ENCODE data around the gene KIAA1217. TPM values are rescaled to one million over a fixed set of nuclear protein-coding genes. Genes with fewer than 3 reads are reported as not detected.

KIAA1217 gene
- total RNA-seq, 1 experiment from 2014 or later, result 23.4 TPM

DNA sequence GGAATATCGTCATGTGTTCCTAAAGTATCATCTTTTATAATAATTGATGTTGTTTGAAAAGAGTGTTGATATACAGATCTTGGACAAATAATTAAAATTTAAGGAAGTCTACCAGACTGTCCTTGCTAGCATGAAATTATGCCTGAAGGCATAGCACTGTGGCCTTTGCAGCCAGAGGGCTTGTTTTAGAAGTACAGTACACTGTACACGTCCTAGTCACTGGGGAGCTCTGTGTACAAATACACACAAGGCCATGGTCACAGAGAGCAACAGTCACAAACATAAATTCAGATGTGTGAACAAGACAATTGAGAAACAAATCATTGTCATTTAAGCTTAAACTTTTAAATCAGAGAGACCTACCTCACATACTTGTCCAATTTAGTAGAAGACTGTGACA is 133.0 kb downstream of the KIAA1217 start:
- H3K27me3 Mint-ChIP-seq (ENCODE audit: low read depth), result no peaks in the 10 kb centered on the region
- ChIA-PET CTCF (no interaction called here), POLR2A (interaction anchor here (1.1 kb wide), 1 partner anchor 15 kb away, joined by 3 read pairs; no protein-coding TSS in a partner anchor)
- DNase-seq (ENCODE audit: low spot score), result no peak
- H3K9me3 Mint-ChIP-seq, result no peaks in the 10 kb centered on the region
- H3K27ac Mint-ChIP-seq, result no peak overlapping the region
- H3K4me1 Mint-ChIP-seq, result peaks cover 11% of the 10 kb centered on the region; the same call in 1 of the 2 replicates
- no peak overlapping the region for H3K4me3 Mint-ChIP-seq
- H3K36me3 Mint-ChIP-seq, result no peaks in the 10 kb centered on the region
- TF ChIP-seq SMAD4 (CRISPR knock-in tag; IDR thresholded peaks at IDR 0.05) (no peak), ZNF396 (CRISPR knock-in tag; IDR thresholded peaks at IDR 0.05; ENCODE audit: borderline replicate concordance) (no peak), ZNF423 (CRISPR knock-in tag; IDR thresholded peaks at IDR 0.05) (no peak), CREB1 (CRISPR knock-in tag; IDR thresholded peaks at IDR 0.05) (no peak), RELA (CRISPR knock-in tag; IDR thresholded peaks at IDR 0.05; ENCODE audit: borderline replicate concordance) (no peak), NR1H2 (CRISPR knock-in tag; IDR thresholded peaks at IDR 0.05) (no peak), ATF1 (CRISPR knock-in tag; IDR thresholded peaks at IDR 0.05) (no peak), ESRRA (CRISPR knock-in tag; IDR thresholded peaks at IDR 0.05; ENCODE audit: borderline replicate concordance) (no peak), ELF4 (CRISPR knock-in tag; IDR thresholded peaks at IDR 0.05; ENCODE audit: low read depth) (no peak), NR3C1 (CRISPR knock-in tag; conservative IDR thresholded peaks at IDR 0.05; ENCODE audit: low read depth) (no peak), MYBL2 (CRISPR knock-in tag; IDR thresholded peaks at IDR 0.05) (no peak), FOXP1 (CRISPR knock-in tag; IDR thresholded peaks at IDR 0.05; ENCODE audit: borderline replicate concordance) (no peak), ZNF232 (CRISPR knock-in tag; IDR thresholded peaks at IDR 0.05) (no peak), SOX15 (CRISPR knock-in tag; IDR thresholded peaks at IDR 0.05) (no peak)
- TF ChIP-seq, protein P1, sequence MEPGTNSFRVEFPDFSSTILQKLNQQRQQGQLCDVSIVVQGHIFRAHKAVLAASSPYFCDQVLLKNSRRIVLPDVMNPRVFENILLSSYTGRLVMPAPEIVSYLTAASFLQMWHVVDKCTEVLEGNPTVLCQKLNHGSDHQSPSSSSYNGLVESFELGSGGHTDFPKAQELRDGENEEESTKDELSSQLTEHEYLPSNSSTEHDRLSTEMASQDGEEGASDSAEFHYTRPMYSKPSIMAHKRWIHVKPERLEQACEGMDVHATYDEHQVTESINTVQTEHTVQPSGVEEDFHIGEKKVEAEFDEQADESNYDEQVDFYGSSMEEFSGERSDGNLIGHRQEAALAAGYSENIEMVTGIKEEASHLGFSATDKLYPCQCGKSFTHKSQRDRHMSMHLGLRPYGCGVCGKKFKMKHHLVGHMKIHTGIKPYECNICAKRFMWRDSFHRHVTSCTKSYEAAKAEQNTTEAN (CRISPR knock-in tag; IDR thresholded peaks at IDR 0.05), result no peak
- TF ChIP-seq, protein P2, sequence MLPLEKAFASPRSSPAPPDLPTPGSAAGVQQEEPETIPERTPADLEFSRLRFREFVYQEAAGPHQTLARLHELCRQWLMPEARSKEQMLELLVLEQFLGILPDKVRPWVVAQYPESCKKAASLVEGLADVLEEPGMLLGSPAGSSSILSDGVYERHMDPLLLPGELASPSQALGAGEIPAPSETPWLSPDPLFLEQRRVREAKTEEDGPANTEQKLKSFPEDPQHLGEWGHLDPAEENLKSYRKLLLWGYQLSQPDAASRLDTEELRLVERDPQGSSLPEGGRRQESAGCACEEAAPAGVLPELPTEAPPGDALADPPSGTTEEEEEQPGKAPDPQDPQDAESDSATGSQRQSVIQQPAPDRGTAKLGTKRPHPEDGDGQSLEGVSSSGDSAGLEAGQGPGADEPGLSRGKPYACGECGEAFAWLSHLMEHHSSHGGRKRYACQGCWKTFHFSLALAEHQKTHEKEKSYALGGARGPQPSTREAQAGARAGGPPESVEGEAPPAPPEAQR (CRISPR knock-in tag; IDR thresholded peaks at IDR 0.05), result no peak
- TF ChIP-seq, protein P3, sequence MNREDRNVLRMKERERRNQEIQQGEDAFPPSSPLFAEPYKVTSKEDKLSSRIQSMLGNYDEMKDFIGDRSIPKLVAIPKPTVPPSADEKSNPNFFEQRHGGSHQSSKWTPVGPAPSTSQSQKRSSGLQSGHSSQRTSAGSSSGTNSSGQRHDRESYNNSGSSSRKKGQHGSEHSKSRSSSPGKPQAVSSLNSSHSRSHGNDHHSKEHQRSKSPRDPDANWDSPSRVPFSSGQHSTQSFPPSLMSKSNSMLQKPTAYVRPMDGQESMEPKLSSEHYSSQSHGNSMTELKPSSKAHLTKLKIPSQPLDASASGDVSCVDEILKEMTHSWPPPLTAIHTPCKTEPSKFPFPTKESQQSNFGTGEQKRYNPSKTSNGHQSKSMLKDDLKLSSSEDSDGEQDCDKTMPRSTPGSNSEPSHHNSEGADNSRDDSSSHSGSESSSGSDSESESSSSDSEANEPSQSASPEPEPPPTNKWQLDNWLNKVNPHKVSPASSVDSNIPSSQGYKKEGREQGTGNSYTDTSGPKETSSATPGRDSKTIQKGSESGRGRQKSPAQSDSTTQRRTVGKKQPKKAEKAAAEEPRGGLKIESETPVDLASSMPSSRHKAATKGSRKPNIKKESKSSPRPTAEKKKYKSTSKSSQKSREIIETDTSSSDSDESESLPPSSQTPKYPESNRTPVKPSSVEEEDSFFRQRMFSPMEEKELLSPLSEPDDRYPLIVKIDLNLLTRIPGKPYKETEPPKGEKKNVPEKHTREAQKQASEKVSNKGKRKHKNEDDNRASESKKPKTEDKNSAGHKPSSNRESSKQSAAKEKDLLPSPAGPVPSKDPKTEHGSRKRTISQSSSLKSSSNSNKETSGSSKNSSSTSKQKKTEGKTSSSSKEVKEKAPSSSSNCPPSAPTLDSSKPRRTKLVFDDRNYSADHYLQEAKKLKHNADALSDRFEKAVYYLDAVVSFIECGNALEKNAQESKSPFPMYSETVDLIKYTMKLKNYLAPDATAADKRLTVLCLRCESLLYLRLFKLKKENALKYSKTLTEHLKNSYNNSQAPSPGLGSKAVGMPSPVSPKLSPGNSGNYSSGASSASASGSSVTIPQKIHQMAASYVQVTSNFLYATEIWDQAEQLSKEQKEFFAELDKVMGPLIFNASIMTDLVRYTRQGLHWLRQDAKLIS (CRISPR knock-in tag; IDR thresholded peaks at IDR 0.05; ENCODE audit: borderline replicate concordance), result no peak
- TF ChIP-seq, protein P4, sequence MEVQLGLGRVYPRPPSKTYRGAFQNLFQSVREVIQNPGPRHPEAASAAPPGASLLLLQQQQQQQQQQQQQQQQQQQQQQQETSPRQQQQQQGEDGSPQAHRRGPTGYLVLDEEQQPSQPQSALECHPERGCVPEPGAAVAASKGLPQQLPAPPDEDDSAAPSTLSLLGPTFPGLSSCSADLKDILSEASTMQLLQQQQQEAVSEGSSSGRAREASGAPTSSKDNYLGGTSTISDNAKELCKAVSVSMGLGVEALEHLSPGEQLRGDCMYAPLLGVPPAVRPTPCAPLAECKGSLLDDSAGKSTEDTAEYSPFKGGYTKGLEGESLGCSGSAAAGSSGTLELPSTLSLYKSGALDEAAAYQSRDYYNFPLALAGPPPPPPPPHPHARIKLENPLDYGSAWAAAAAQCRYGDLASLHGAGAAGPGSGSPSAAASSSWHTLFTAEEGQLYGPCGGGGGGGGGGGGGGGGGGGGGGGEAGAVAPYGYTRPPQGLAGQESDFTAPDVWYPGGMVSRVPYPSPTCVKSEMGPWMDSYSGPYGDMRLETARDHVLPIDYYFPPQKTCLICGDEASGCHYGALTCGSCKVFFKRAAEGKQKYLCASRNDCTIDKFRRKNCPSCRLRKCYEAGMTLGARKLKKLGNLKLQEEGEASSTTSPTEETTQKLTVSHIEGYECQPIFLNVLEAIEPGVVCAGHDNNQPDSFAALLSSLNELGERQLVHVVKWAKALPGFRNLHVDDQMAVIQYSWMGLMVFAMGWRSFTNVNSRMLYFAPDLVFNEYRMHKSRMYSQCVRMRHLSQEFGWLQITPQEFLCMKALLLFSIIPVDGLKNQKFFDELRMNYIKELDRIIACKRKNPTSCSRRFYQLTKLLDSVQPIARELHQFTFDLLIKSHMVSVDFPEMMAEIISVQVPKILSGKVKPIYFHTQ (CRISPR knock-in tag; IDR thresholded peaks at IDR 0.05), result no peak
- ATAC-seq, result no peak
